Astrocyte of the cerebellum (primary cell): Measurements from ENCODE around the gene KIFAP3.
"Not testable (repeated sequence)": the region's sequence is repeated elsewhere in the genome, so short reads cannot be mapped to it uniquely, and the experiment has no call there.

Source experiments
- DNase-seq: peaks from one replicate; pipeline ENCODE4 v3.0.0-alpha.2; 2011; ENCODE audit warnings: low read depth
- H3K4me3 ChIP-seq: 2 replicates; pipeline ENCODE4 v1.5.1; 2011; ENCODE audit warnings: mild to moderate bottlenecking, low read depth, low read length, moderate library complexity
- in situ Hi-C: cut with HindIII; loops from 2 replicates; pipeline ENCODE4 v1.10.0; 2017; ENCODE audit warnings: low sequenced_read_pairs
- TF ChIP-seq, protein P1 (sequence below): IDR thresholded peaks from 2 replicates; pipeline ENCODE4 v1.5.1; 2012; ENCODE audit warnings: low read length, low read depth, moderate library complexity, mild to moderate bottlenecking; ENCODE audit errors: missing control alignments

The KIFAP3 gene

DNA sequence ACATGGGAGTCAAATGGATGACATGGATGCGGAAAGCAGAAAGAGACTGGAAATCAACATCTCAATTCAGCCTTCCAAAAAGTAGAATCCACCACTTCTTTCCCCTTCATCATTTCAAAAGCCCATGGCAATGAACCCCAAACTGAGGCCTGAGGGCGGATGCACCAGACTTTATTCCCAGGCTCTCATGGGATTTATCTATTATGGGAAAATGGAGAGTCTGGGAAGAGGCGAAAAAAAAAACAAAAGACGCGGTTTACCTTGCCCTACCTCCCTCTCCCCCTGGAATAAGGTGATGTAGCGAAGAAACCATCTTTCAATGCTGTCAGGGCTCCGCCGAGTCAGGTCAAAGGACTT is 624 bp downstream of the KIFAP3 start:
- DNase-seq = no peak
- in situ Hi-C loops = no loop called here
- peak overlapping the region; percentile 95 for H3K4me3 ChIP-seq
- TF ChIP-seq, protein P1, sequence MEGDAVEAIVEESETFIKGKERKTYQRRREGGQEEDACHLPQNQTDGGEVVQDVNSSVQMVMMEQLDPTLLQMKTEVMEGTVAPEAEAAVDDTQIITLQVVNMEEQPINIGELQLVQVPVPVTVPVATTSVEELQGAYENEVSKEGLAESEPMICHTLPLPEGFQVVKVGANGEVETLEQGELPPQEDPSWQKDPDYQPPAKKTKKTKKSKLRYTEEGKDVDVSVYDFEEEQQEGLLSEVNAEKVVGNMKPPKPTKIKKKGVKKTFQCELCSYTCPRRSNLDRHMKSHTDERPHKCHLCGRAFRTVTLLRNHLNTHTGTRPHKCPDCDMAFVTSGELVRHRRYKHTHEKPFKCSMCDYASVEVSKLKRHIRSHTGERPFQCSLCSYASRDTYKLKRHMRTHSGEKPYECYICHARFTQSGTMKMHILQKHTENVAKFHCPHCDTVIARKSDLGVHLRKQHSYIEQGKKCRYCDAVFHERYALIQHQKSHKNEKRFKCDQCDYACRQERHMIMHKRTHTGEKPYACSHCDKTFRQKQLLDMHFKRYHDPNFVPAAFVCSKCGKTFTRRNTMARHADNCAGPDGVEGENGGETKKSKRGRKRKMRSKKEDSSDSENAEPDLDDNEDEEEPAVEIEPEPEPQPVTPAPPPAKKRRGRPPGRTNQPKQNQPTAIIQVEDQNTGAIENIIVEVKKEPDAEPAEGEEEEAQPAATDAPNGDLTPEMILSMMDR = no peak

DNA sequence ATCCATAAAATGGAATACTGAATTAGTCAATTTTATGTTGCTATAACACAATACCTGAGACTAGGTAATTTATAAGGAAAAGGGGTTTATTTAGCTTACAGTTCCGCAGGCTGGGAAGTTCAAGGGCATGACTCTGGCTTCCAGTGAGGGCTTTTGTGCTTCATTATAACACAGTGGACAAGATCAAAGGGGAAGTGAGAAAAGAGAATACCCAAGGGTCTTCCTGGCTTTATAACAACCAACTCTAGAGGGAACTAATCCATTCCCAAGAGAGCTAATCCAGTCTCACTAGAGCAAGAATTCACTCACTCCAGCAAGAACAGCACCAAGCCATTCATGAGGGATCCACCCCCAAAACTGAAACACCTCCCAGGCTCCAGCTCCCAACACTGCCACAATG is 3.1 kb downstream of the KIFAP3 start:
- H3K4me3 ChIP-seq = no peak overlapping the region
- TF ChIP-seq, protein P1 = no peak
- DNase-seq = no peak
- in situ Hi-C loops = no loop called here

DNA sequence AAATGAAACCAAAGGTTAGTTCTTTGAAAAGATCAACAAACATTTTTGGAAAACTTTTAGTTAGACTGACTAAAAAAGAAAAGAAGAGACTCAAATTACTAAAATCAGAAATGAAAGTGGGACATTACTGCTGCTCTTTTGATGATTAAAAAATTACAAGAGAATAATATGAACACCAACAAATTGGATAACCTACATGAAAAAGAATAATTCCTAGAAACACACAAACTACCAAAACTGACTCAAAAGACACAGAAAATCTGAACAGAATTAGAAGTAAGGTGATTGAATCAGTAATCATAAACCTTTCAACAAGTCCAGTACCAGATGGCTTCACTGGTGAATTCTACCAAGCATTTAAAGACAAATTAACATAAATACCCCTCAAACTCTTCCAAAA is 5.6 kb downstream of the KIFAP3 start:
- no peak overlapping the region for H3K4me3 ChIP-seq
- TF ChIP-seq, protein P1 = no peak
- in situ Hi-C loops = no loop called here
- DNase-seq = no peak

DNA sequence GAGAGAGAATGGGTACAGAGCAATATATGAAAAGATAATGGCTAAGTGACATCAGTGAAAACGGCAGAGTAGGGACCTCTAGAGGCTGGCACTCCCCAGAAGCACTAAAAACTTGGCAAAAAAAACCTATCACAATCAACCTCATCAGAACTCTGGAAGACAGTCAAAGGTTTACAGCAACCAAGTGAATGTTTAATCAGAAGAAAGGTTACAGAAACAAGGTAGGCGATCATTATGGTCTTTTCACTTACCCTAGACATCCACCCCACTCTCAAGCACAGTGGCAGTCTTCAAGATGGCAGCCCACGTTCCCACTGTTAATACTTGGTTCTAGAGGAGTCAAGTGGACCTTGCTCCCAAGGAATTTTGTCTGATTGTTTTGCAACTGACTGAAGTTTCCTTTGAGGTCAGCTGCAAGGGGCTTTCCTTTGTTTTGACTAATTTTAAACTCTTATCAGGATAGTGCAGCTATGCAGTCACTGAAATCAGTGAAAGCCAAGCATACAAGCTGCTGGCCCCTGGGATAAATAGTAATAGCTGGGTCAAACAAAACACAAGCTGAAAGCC is 7.2 kb downstream of the KIFAP3 start:
- no peak for DNase-seq
- in situ Hi-C loops = no loop called here
- H3K4me3 ChIP-seq = no peak overlapping the region

DNA sequence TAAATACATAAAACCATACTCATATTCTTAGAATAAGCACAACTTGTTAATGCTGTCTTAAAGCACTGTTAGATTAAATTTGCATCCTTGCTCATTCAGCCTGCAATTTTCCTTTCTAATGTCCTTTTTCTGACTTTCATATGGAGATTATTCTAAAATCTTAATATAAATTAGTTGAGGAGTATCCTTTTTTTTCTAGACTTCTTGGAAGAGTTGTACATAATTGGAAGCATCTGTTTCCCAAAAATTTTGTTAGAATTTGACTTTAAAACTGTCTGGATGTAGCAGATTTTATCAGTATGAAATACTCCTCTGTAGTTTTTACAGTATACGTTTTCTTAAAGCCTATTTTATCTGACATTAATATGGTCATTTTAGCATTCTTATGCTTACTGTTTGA is 9.7 kb downstream of the KIFAP3 start:
- in situ Hi-C loops = no loop called here
- TF ChIP-seq, protein P1 = no peak
- DNase-seq = no peak
- no peak overlapping the region for H3K4me3 ChIP-seq

More for the DNA sequence above, 7.2 kb downstream of the KIFAP3 start:
- TF ChIP-seq, protein P1 = no peak

DNA sequence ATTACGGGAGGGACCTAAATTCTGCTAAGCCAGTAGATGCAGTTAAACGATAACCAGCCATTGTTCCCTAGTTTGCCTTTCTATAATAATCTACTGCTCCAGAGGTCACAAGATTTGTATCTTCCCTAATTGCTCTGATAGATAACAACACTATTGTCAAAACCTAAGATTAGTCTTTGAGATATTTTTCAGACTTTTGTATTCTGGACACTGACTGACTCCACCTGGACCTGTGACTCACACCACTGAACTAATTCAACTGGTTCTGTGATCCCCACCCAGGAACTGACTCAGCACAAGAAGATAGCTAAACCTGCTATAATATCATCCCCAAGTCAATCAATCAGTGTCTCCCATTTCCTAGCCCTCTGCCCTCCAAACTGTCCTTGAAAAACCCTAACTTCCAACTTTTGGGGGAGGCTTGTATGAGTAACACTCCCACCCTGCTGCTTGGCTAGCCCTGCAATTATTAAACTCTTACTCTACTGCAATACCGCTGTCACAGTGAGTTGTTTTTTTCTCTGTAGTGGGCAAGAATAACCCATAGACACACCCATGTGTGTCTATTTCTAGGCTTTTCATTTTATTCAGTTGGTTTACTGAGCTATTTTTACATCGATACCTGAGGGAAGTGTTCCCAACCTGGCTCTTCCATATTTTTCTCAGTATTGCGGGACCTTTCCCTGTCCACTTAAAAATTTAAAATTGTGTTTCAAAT is 11.2 kb downstream of the KIFAP3 start:
- H3K4me3 ChIP-seq = no peak overlapping the region

DNA sequence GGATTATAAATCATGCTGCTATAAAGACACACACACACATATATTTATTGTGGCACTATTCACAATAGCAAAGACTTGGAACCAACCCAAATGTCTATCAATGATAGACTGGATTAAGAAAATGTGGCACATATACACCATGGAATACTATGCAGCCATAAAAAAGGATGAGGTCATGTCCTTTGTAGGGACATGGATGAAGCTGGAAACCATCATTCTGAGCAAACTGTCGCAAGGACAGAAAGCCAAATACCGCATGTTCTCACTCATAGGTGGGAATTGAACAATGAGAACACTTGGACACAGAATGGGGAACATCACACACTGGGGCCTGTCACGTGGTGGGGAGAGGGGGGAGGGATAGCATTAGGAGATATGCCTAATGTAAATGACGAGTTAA is 12.8 kb downstream of the KIFAP3 start:
- in situ Hi-C loops, H3K4me3 ChIP-seq, DNase-seq: not testable (repeated sequence)

More for the DNA sequence above, 11.2 kb downstream of the KIFAP3 start:
- TF ChIP-seq, protein P1 = no peak
- in situ Hi-C loops = no loop called here
- DNase-seq = no peak

DNA sequence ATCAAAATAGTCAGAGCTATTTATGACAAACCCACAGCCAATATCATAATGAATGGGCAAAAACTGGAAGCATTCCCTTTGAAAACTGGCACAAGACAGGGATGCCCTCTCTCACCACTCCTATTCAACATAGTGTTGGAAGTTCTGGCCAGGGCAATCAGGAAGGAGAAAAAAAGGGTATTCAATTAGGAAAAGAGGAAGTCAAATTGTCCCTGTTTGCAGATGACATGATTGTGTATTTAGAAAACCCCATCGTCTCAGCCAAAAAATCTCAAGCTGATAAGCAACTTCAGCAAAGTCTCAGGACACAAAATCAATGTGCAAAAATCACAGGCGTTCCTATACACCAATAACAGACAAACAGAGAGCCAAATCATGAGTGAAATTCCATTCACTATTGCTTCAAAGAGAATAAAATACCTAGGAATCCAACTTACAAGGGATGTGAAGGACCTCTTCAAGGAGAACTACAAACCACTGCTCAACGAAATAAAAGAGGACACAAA is 14.4 kb downstream of the KIFAP3 start:
- DNase-seq, in situ Hi-C loops, H3K4me3 ChIP-seq: not testable (repeated sequence)
